HCT116 (cell line): ENCODE results near the gene LRP1B. TPM values are rescaled to one million over a fixed set of nuclear protein-coding genes. Genes with fewer than 3 reads are reported as not detected.

ENCODE experiments used
- ATAC-seq: fragments of 200-7000 bp; cut with Tn5 transposase; 2 replicates; pipeline ENCODE4 v1.9.1; 2020; ENCODE audit warnings: mild to moderate bottlenecking, moderate library complexity
- BruUV-seq: library from RNA; stranded (reverse); fragments of 400-500 nt; replicated peaks from 2 replicates; lab custom pipeline; 2021; lab: Mats Ljungman, UMichigan
- CTCF ChIA-PET: fragments of 300-600 bp; sonication (Branson Sonifier 250); formaldehyde crosslinking; loops from one replicate; lab custom pipeline; 2021; ENCODE audit warnings: antibody characterized with exemption; lab: Charles Lee
- POLR2A ChIA-PET: fragments of 300-600, 350-600 bp; sonication (Branson Sonifier 250); formaldehyde crosslinking; loops from one replicate; lab custom pipeline; 2021; ENCODE audit warnings: antibody characterized with exemption; lab: Charles Lee
- RAD21 ChIA-PET, 2 experiments: fragments of 300-600 bp; sonication (Branson Sonifier 250); formaldehyde crosslinking; loops; one replicate each; lab custom pipeline; 2023; ENCODE audit warnings: low total read pairs in 2 of 2; ENCODE audit not compliant: uncharacterized antibody in 2 of 2, unreplicated experiment in 2 of 2, low non-redundant PET in 1 of 2; lab: Charles Lee
- DNase-seq: peaks from one replicate; pipeline ENCODE4 v3.0.0-alpha.2; 2010; ENCODE audit warnings: low read depth, low spot score
- H2AFZ ChIP-seq: fragments of 200-600 bp; shearing (Covaris generic), sonication (generic); 2 replicates; pipeline ENCODE4 v1.6.1; 2017; ENCODE audit warnings: low read depth, mixed run types, mixed read lengths, antibody characterized with exemption, low read length; ENCODE audit not compliant: poor library complexity, severe bottlenecking
- H3K27ac ChIP-seq: 2 replicates; pipeline ENCODE4 v1.5.1; 2012; ENCODE audit warnings: low read depth, low read length
- H3K27me3 ChIP-seq: fragments of 200-600 bp; sonication (generic); 2 replicates; pipeline ENCODE4 v1.6.1; 2016; ENCODE audit warnings: mixed run types, low read length, mixed read lengths; ENCODE audit not compliant: insufficient read depth
- H3K36me3 ChIP-seq, 2 experiments: fragments of 200-500 bp in 1 of 2; fragments of 200-600 bp in 1 of 2; sonication (Bioruptor generic) in 1 of 2; sonication (generic) in 1 of 2; 2 replicates each; pipeline versions ENCODE4 v1.5.1 to v1.6.1; 2014 to 2016; ENCODE audit warnings: low read length in 2 of 2, inconsistent platforms in 1 of 2, mixed read lengths in 1 of 2, mixed run types in 1 of 2; ENCODE audit not compliant: insufficient read depth in 2 of 2, control insufficient read depth in 1 of 2
- H3K4me1 ChIP-seq, 2 experiments: fragments of 200-600 bp in 1 of 2; sonication (generic) in 1 of 2; 2 replicates each; pipeline versions ENCODE4 v1.5.1 to v1.6.1; 2012 to 2017; ENCODE audit warnings: low read length in 2 of 2, inconsistent platforms in 1 of 2, mild to moderate bottlenecking in 1 of 2, mixed read lengths in 1 of 2, mixed run types in 1 of 2, moderate library complexity in 1 of 2; ENCODE audit not compliant: insufficient read depth in 2 of 2, control insufficient read depth in 1 of 2
- H3K4me2 ChIP-seq: fragments of 200-600 bp; sonication (generic); 2 replicates; pipeline ENCODE4 v1.6.1; 2017; ENCODE audit warnings: mixed run types, low read length, mixed read lengths
- H3K4me3 ChIP-seq, 2 experiments: fragments of 200-600 bp in 1 of 2; sonication (generic) in 1 of 2; replicated peaks in 1 of 2; 2 replicates each; pipeline ENCODE4 v1.5.1; 2011 to 2016; ENCODE audit warnings: low read length in 2 of 2, control low read depth in 1 of 2, low read depth in 1 of 2, mild to moderate bottlenecking in 1 of 2, mixed read lengths in 1 of 2, mixed run types in 1 of 2
- H3K79me2 ChIP-seq: fragments of 200-600 bp; sonication (generic); 2 replicates; pipeline ENCODE4 v1.6.1; 2017; ENCODE audit warnings: mild to moderate bottlenecking, mixed run types, low read length, moderate library complexity, mixed read lengths; ENCODE audit not compliant: insufficient read depth
- H3K9ac ChIP-seq: fragments of 200-600 bp; sonication (generic); 2 replicates; pipeline ENCODE4 v1.6.1; 2016; ENCODE audit warnings: low read length, mixed read lengths
- H3K9me2 ChIP-seq: fragments of 200-600 bp; sonication (generic), shearing (Covaris generic); 2 replicates; pipeline ENCODE4 v1.6.1; 2017; ENCODE audit warnings: mixed run types, mild to moderate bottlenecking, moderate library complexity; ENCODE audit not compliant: insufficient read depth
- H3K9me3 ChIP-seq, 2 experiments: fragments of 200-500 bp in 1 of 2; fragments of 200-600 bp in 1 of 2; sonication (Bioruptor generic) in 1 of 2; sonication (generic) in 1 of 2; 2 replicates each; pipeline ENCODE4 v1.6.1; 2014 to 2017; ENCODE audit warnings: low read length in 2 of 2, mixed read lengths in 2 of 2, inconsistent platforms in 1 of 2, low read depth in 1 of 2, mild to moderate bottlenecking in 1 of 2, mixed run types in 1 of 2, moderate library complexity in 1 of 2; ENCODE audit not compliant: control insufficient read depth in 1 of 2, insufficient read depth in 1 of 2
- H4K20me1 ChIP-seq: fragments of 200-600 bp; sonication (generic), shearing (Covaris generic); 2 replicates; pipeline ENCODE4 v1.6.1; 2017; ENCODE audit warnings: mixed run types, mild to moderate bottlenecking, moderate library complexity; ENCODE audit not compliant: insufficient read depth
- CBX3 ChIP-seq: IDR thresholded peaks from 2 replicates; pipeline ENCODE4 v1.6.1; 2012; ENCODE audit warnings: low read depth
- CEBPB ChIP-seq: IDR thresholded peaks from 2 replicates; pipeline ENCODE4 v1.6.1; 2012; ENCODE audit warnings: low read depth
- ELF1 ChIP-seq: IDR thresholded peaks from 2 replicates; pipeline ENCODE4 v1.6.1; 2012; ENCODE audit warnings: low read depth, borderline replicate concordance
- EZH2 ChIP-seq: fragments of 200-600 bp; sonication (generic); IDR thresholded peaks from 2 replicates; pipeline ENCODE4 v1.6.1; 2017; ENCODE audit warnings: antibody characterized with exemption, mixed run types
- EZH2phosphoT487 ChIP-seq: fragments of 200-600 bp; IDR thresholded peaks from 2 replicates; pipeline ENCODE4 v1.6.1; 2018; ENCODE audit warnings: antibody characterized with exemption, borderline replicate concordance
- FOSL1 ChIP-seq: IDR thresholded peaks from 2 replicates; pipeline ENCODE4 v1.6.1; 2012; ENCODE audit warnings: low read depth
- JUND ChIP-seq: IDR thresholded peaks from 2 replicates; pipeline ENCODE4 v1.6.1; 2012
- POLR2A ChIP-seq: IDR thresholded peaks from 2 replicates; pipeline ENCODE4 v1.7.0; 2011; ENCODE audit warnings: borderline replicate concordance; ENCODE audit not compliant: insufficient read depth, insufficient read length; ENCODE audit errors: extremely low read depth
- POLR2AphosphoS5 ChIP-seq: IDR thresholded peaks from 2 replicates; pipeline ENCODE4 v1.6.1; 2011; ENCODE audit warnings: mild to moderate bottlenecking, low read depth, low read length, moderate library complexity
- RAD21 ChIP-seq: IDR thresholded peaks from 2 replicates; pipeline ENCODE4 v1.6.1; 2012; ENCODE audit warnings: low read depth, mild to moderate bottlenecking
- SIN3A ChIP-seq: IDR thresholded peaks from 2 replicates; pipeline ENCODE4 v1.6.1; 2012; ENCODE audit warnings: low read depth
- SP1 ChIP-seq: IDR thresholded peaks from 2 replicates; pipeline ENCODE4 v1.6.1; 2012; ENCODE audit warnings: low read depth
- SRF ChIP-seq: IDR thresholded peaks from 2 replicates; pipeline ENCODE4 v1.6.1; 2012; ENCODE audit warnings: low read depth
- YY1 ChIP-seq: IDR thresholded peaks from 2 replicates; pipeline ENCODE4 v1.6.1; 2011; ENCODE audit warnings: low read length, low read depth, moderate library complexity, mild to moderate bottlenecking; ENCODE audit not compliant: insufficient replicate concordance; ENCODE audit errors: extremely low read depth
- ZFX ChIP-seq: fragments of 450-650 bp; IDR thresholded peaks from 2 replicates; pipeline ENCODE4 v1.6.1; 2017
- intact Hi-C: fragments of 100-400 bp; cut with micrococcal nuclease; formaldehyde crosslinking; loops from 2 replicates; pipeline ENCODE4 v1.10.0; 2022
- total RNA-seq: library from RNA; stranded (reverse); gene quantifications from one replicate; pipeline ENCODE4 v1.2.1, GENCODE V29; 2021; ENCODE audit not compliant: unreplicated experiment
- TF ChIP-seq, protein P1 (sequence below): IDR thresholded peaks from 2 replicates; pipeline ENCODE4 v1.6.1; 2011; ENCODE audit warnings: mild to moderate bottlenecking, low read length, moderate library complexity; ENCODE audit not compliant: insufficient replicate concordance; ENCODE audit errors: extremely low read depth
- TF ChIP-seq, protein P2 (sequence below): IDR thresholded peaks from 2 replicates; pipeline ENCODE4 v1.6.1; 2012
- TF ChIP-seq, protein P3 (sequence below): IDR thresholded peaks from 2 replicates; pipeline ENCODE4 v1.6.1; 2012
- TF ChIP-seq, protein P4 (sequence below), 3 experiments: fragments of 200-600 bp in 1 of 3; sonication (generic) in 1 of 3; IDR thresholded peaks in 2 of 3; conservative IDR thresholded peaks in 1 of 3; 2 replicates each; pipeline ENCODE4 v1.5.1; 2012 to 2017; ENCODE audit warnings: low read depth in 2 of 3, low read length in 2 of 3, antibody characterized with exemption in 1 of 3, borderline replicate concordance in 1 of 3, control low read depth in 1 of 3, mild to moderate bottlenecking in 1 of 3, mixed read lengths in 1 of 3, mixed run types in 1 of 3, moderate library complexity in 1 of 3; ENCODE audit not compliant: insufficient read depth in 1 of 3

The LRP1B gene
- total RNA-seq, 1 experiment from 2014 or later, result 0.34 TPM

DNA sequence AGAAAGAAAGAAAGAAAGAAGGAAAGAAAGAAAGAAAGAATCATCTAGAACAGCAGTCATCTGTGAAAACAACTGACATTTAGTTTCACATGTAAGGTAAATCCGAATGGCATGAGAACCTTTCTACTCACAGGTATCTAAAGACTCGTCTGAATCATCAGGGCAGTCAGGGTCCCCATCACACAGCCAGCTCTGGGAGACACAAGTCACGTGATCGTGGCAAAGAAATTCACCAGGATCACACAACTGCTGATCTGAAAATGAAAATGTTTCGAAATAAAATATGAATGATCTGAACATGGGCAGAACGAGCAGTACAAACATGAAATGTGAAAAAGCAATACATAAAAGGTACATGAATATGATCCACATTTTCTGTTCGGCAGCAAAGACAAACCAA, 320.7 kb downstream of the LRP1B start:
- RAD21 ChIA-PET, result no interaction called here
- H3K4me1 ChIP-seq, result no peaks in the 10 kb centered on the region
- TF ChIP-seq POLR2A, result no peak
- TF ChIP-seq, protein P1, sequence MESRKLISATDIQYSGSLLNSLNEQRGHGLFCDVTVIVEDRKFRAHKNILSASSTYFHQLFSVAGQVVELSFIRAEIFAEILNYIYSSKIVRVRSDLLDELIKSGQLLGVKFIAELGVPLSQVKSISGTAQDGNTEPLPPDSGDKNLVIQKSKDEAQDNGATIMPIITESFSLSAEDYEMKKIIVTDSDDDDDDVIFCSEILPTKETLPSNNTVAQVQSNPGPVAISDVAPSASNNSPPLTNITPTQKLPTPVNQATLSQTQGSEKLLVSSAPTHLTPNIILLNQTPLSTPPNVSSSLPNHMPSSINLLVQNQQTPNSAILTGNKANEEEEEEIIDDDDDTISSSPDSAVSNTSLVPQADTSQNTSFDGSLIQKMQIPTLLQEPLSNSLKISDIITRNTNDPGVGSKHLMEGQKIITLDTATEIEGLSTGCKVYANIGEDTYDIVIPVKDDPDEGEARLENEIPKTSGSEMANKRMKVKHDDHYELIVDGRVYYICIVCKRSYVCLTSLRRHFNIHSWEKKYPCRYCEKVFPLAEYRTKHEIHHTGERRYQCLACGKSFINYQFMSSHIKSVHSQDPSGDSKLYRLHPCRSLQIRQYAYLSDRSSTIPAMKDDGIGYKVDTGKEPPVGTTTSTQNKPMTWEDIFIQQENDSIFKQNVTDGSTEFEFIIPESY, result no peak
- TF ChIP-seq EZH2, result no peak
- TF ChIP-seq FOSL1, result no peak
- TF ChIP-seq ELF1, result no peak
- TF ChIP-seq, protein P2, sequence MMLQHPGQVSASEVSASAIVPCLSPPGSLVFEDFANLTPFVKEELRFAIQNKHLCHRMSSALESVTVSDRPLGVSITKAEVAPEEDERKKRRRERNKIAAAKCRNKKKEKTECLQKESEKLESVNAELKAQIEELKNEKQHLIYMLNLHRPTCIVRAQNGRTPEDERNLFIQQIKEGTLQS, result no peak
- no peak for TF ChIP-seq SP1
- TF ChIP-seq RAD21, result no peak
- no peak for TF ChIP-seq JUND
- TF ChIP-seq, protein P3, sequence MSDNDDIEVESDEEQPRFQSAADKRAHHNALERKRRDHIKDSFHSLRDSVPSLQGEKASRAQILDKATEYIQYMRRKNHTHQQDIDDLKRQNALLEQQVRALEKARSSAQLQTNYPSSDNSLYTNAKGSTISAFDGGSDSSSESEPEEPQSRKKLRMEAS, result no peak
- TF ChIP-seq ZFX, result no peak
- TF ChIP-seq POLR2AphosphoS5, result no peak
- no peak for TF ChIP-seq CEBPB
- TF ChIP-seq SRF, result no peak
- TF ChIP-seq, protein P4, sequence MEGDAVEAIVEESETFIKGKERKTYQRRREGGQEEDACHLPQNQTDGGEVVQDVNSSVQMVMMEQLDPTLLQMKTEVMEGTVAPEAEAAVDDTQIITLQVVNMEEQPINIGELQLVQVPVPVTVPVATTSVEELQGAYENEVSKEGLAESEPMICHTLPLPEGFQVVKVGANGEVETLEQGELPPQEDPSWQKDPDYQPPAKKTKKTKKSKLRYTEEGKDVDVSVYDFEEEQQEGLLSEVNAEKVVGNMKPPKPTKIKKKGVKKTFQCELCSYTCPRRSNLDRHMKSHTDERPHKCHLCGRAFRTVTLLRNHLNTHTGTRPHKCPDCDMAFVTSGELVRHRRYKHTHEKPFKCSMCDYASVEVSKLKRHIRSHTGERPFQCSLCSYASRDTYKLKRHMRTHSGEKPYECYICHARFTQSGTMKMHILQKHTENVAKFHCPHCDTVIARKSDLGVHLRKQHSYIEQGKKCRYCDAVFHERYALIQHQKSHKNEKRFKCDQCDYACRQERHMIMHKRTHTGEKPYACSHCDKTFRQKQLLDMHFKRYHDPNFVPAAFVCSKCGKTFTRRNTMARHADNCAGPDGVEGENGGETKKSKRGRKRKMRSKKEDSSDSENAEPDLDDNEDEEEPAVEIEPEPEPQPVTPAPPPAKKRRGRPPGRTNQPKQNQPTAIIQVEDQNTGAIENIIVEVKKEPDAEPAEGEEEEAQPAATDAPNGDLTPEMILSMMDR (IDR thresholded peaks at IDR 0.05 in 2 of 3, conservative IDR thresholded peaks at IDR 0.05 in 1 of 3; ENCODE audit: borderline replicate concordance in 1 of 3, insufficient read depth in 1 of 3, low read depth in 2 of 3, low read length in 2 of 3), result no peak
- TF ChIP-seq EZH2phosphoT487, result no peak
- TF ChIP-seq SIN3A, result no peak
- TF ChIP-seq YY1, result no peak
- TF ChIP-seq CBX3, result no peak
- TF ChIP-seq, all 23 proteins: peak for 0
- no peaks in the 10 kb centered on the region for H3K27me3 ChIP-seq
- POLR2A ChIA-PET, result no interaction called here
- no TSS peak for BruUV-seq
- no peak overlapping the region for H3K27ac ChIP-seq
- H3K9me3 ChIP-seq, result no peaks in the 10 kb centered on the region
- intact Hi-C loops, result no loop called here
- no peak overlapping the region for H2AFZ ChIP-seq
- H3K4me3 ChIP-seq, result no peak overlapping the region
- H3K9ac ChIP-seq, result no peak overlapping the region
- no peaks in the 10 kb centered on the region for H4K20me1 ChIP-seq
- ATAC-seq (no peak), DNase-seq (no peak)
- H3K36me3 ChIP-seq, result no peaks in the 10 kb centered on the region
- H3K79me2 ChIP-seq, result no peaks in the 10 kb centered on the region
- CTCF ChIA-PET, result no interaction called here
- H3K9me2 ChIP-seq, result no peaks in the 10 kb centered on the region
- no peak overlapping the region for H3K4me2 ChIP-seq
